GM19328 (cell line): ENCODE measurements around the gene TRAPPC12.
A peak's percentile ranks its signal among the peaks of the same experiment; 100 is the strongest.
"Not testable (repeated sequence)": the region's sequence is repeated elsewhere in the genome, so short reads cannot be mapped to it uniquely, and the experiment has no call there.

Experiments used
- ATAC-seq: cut with Tn5 transposase; IDR thresholded peaks from one replicate; pipeline ENCODE4 v1.9.1; 2021; ENCODE audit warnings: mild to moderate bottlenecking, moderate library complexity; ENCODE audit not compliant: unreplicated experiment

TRAPPC12 gene

GRCh38 chr2:3498783-3499394 lies 119.4 kb downstream of the TRAPPC12 start:
- no peak for ATAC-seq

GRCh38 chr2:3500326-3500899 lies 120.9 kb downstream of the TRAPPC12 start:
- no peak for ATAC-seq

GRCh38 chr2:3503046-3503445 lies 123.6 kb downstream of the TRAPPC12 start:
- no peak for ATAC-seq

- ATAC-seq: no peak
Measured at GRCh38 chr2:3503483-3503882, 124.0 kb downstream of the TRAPPC12 start.

- ATAC-seq: no peak
Measured at GRCh38 chr2:3504741-3505140, 125.2 kb downstream of the TRAPPC12 start.

- no peak for ATAC-seq
Measured at GRCh38 chr2:3505771-3506170, 126.3 kb downstream of the TRAPPC12 start.

- no peak for ATAC-seq
Measured at GRCh38 chr2:3512086-3512485, 132.6 kb downstream of the TRAPPC12 start.

- no peak for ATAC-seq
Measured at GRCh38 chr2:3513026-3513810, 133.7 kb downstream of the TRAPPC12 start.

- not testable (repeated sequence) for ATAC-seq
Measured at GRCh38 chr2:3515438-3515837, 135.9 kb downstream of the TRAPPC12 start.

- no peak for ATAC-seq
Measured at GRCh38 chr2:3516831-3517230, 137.3 kb downstream of the TRAPPC12 start.

- ATAC-seq: no peak
Measured at GRCh38 chr2:3517948-3518495, 138.5 kb downstream of the TRAPPC12 start.

GRCh38 chr2:3518496-3519254 lies 139.2 kb downstream of the TRAPPC12 start:
- ATAC-seq: peak; percentile 86

GRCh38 chr2:3519255-3520205 lies 140.0 kb downstream of the TRAPPC12 start, which contains the start of gene ADI1:
Gene ADI1, minus strand, starts transcription at chr2:3519531. Its CDS starts 44 bp downstream, at chr2:3519487.
- ATAC-seq: peak; percentile 56

GRCh38 chr2:3520591-3520990 lies 141.1 kb downstream of the TRAPPC12 start:
- no peak for ATAC-seq

- ATAC-seq: no peak
Measured at GRCh38 chr2:3522961-3523421, 143.5 kb downstream of the TRAPPC12 start.

GRCh38 chr2:3523551-3524041 lies 144.1 kb downstream of the TRAPPC12 start:
- no peak for ATAC-seq

GRCh38 chr2:3526871-3527270 lies 147.4 kb downstream of the TRAPPC12 start:
- ATAC-seq: no peak

GRCh38 chr2:3527886-3528785 lies 148.6 kb downstream of the TRAPPC12 start:
- ATAC-seq: no peak
